Astrocyte (in vitro differentiated cells and primary cell): Measurements from ENCODE around the gene MAVS. TPM values are rescaled to one million over a fixed set of nuclear protein-coding genes. Genes with fewer than 3 reads are reported as not detected.
"Not testable (repeated sequence)": the region's sequence is repeated elsewhere in the genome, so short reads cannot be mapped to it uniquely, and the experiment has no call there.

ENCODE experiments used
- DNase-seq: peaks from one replicate; pipeline ENCODE4 v3.0.0-alpha.2; 2010; ENCODE audit warnings: low read depth
- FAIRE-seq: peaks from 2 replicates; lab custom pipeline; 2011; peaks lifted over from hg19 to GRCh38; lab: Jason Lieb, UNC
- H2AFZ ChIP-seq: 2 replicates; pipeline ENCODE4 v1.6.0; 2012; ENCODE audit warnings: low read depth, low read length, inconsistent platforms
- H3K27ac ChIP-seq: 2 replicates; pipeline ENCODE4 v1.5.1; 2011; ENCODE audit warnings: low read depth, low read length, inconsistent platforms
- H3K27me3 ChIP-seq: 2 replicates; pipeline ENCODE4 v1.6.0; 2011; ENCODE audit warnings: low read length, inconsistent platforms; ENCODE audit not compliant: insufficient read depth
- H3K36me3 ChIP-seq: 2 replicates; pipeline ENCODE4 v1.5.1; 2011; ENCODE audit warnings: low read length, inconsistent platforms; ENCODE audit not compliant: insufficient read depth
- H3K4me1 ChIP-seq: 2 replicates; pipeline ENCODE4 v1.5.1; 2011; ENCODE audit warnings: low read length, inconsistent platforms; ENCODE audit not compliant: insufficient read depth
- H3K4me2 ChIP-seq: 2 replicates; pipeline ENCODE4 v1.6.0; 2012; ENCODE audit warnings: low read length, inconsistent platforms
- H3K4me3 ChIP-seq: 2 replicates; pipeline ENCODE4 v1.5.1; 2011; ENCODE audit warnings: low read depth, mild to moderate bottlenecking, low read length, inconsistent platforms; ENCODE audit not compliant: insufficient read depth
- H3K79me2 ChIP-seq: 2 replicates; pipeline ENCODE4 v1.6.0; 2012; ENCODE audit warnings: mild to moderate bottlenecking, low read length, inconsistent platforms; ENCODE audit not compliant: insufficient read depth
- H3K9ac ChIP-seq: 2 replicates; pipeline ENCODE4 v1.6.0; 2012; ENCODE audit warnings: mild to moderate bottlenecking, low read length, inconsistent platforms
- H3K9me3 ChIP-seq: 2 replicates; pipeline ENCODE4 v1.5.1; 2012; ENCODE audit warnings: low read depth, mild to moderate bottlenecking, low read length, inconsistent platforms; ENCODE audit not compliant: insufficient read depth
- H4K20me1 ChIP-seq: 2 replicates; pipeline ENCODE4 v1.6.0; 2012; ENCODE audit warnings: low read length, inconsistent platforms; ENCODE audit not compliant: insufficient read depth
- H3K27ac Mint-ChIP-seq: one replicate; pipeline ENCODE4 v1.8.0; 2021; ENCODE audit warnings: mild to moderate bottlenecking, mixed read lengths; ENCODE audit not compliant: unreplicated experiment
- H3K27me3 Mint-ChIP-seq: one replicate; pipeline ENCODE4 v1.8.0; 2021; ENCODE audit warnings: low read depth, mixed read lengths; ENCODE audit not compliant: unreplicated experiment
- H3K36me3 Mint-ChIP-seq: one replicate; pipeline ENCODE4 v1.8.0; 2021; ENCODE audit warnings: low read depth, mixed read lengths; ENCODE audit not compliant: unreplicated experiment
- H3K4me1 Mint-ChIP-seq: one replicate; pipeline ENCODE4 v1.8.0; 2021; ENCODE audit warnings: low read depth, mixed read lengths; ENCODE audit not compliant: unreplicated experiment
- H3K4me3 Mint-ChIP-seq: one replicate; pipeline ENCODE4 v1.8.0; 2021; ENCODE audit warnings: mild to moderate bottlenecking, moderate library complexity, mixed read lengths; ENCODE audit not compliant: unreplicated experiment
- H3K9me3 Mint-ChIP-seq: one replicate; pipeline ENCODE4 v1.8.0; 2021; ENCODE audit warnings: mild to moderate bottlenecking, mixed read lengths; ENCODE audit not compliant: unreplicated experiment
- CTCF ChIP-seq: IDR thresholded peaks from 2 replicates; pipeline ENCODE4 v1.5.1; 2011; ENCODE audit warnings: low read depth, mild to moderate bottlenecking, inconsistent platforms, low read length, moderate library complexity; ENCODE audit not compliant: insufficient read depth
- EZH2 ChIP-seq: IDR thresholded peaks from 2 replicates; pipeline ENCODE4 v1.6.1; 2012; ENCODE audit warnings: mild to moderate bottlenecking, low read length, inconsistent platforms; ENCODE audit not compliant: insufficient read depth
- total RNA-seq: library from RNA; stranded (reverse); gene quantifications from 2 replicates; pipeline ENCODE4 v1.2.1, GENCODE V29; 2021

The MAVS gene
- total RNA-seq, 1 donor from 2014 or later, result 42.1 TPM

GRCh38 chr20:3904857-3905256 is 58.2 kb downstream of the MAVS start:
- Mint-ChIP-seq H3K4me3 (no peak overlapping the region), H3K4me1 (peaks cover 28% of the 10 kb centered on the region), H3K36me3 (peaks cover 5% of the 10 kb centered on the region), H3K9me3 (no peaks in the 10 kb centered on the region), H3K27ac (peak overlapping the region; percentile 18), H3K27me3 (no peaks in the 10 kb centered on the region)
- H2AFZ ChIP-seq, result no peak overlapping the region
- FAIRE-seq (no peak), DNase-seq (no peak)
- H3K9me3 ChIP-seq, result no peaks in the 10 kb centered on the region
- no peak overlapping the region for H3K4me2 ChIP-seq
- no peak overlapping the region for H3K9ac ChIP-seq
- TF ChIP-seq CTCF (no peak), EZH2 (no peak)
- peaks cover 10% of the 10 kb centered on the region for H3K36me3 ChIP-seq
- no peak overlapping the region for H3K4me3 ChIP-seq
- H3K27me3 ChIP-seq, result no peaks in the 10 kb centered on the region
- peaks cover 100% of the 10 kb centered on the region for H3K79me2 ChIP-seq
- peaks cover 97% of the 10 kb centered on the region for H4K20me1 ChIP-seq
- no peak overlapping the region for H3K27ac ChIP-seq
- H3K4me1 ChIP-seq, result no peaks in the 10 kb centered on the region

GRCh38 chr20:3906744-3907721 is 60.4 kb downstream of the MAVS start:
- H3K27me3 Mint-ChIP-seq, H3K9me3 Mint-ChIP-seq, H3K4me1 ChIP-seq, H2AFZ ChIP-seq, H3K4me2 ChIP-seq, H3K9me3 ChIP-seq, DNase-seq, H3K4me3 ChIP-seq, H3K9ac ChIP-seq, H3K27me3 ChIP-seq, H3K27ac ChIP-seq, FAIRE-seq: not testable (repeated sequence)
- peaks cover 27% of the 10 kb centered on the region for H3K36me3 ChIP-seq
- H4K20me1 ChIP-seq, result peaks cover 93% of the 10 kb centered on the region
- Mint-ChIP-seq H3K36me3 (peaks cover 16% of the 10 kb centered on the region), H3K4me1 (peaks cover 13% of the 10 kb centered on the region), H3K27ac (peak overlapping the region; percentile 26), H3K4me3 (peak overlapping the region; percentile 20)
- H3K79me2 ChIP-seq, result peaks cover 99% of the 10 kb centered on the region

GRCh38 chr20:3908667-3909066 is 62.0 kb downstream of the MAVS start:
- Mint-ChIP-seq H3K9me3 (no peaks in the 10 kb centered on the region), H3K4me1 (peaks cover 13% of the 10 kb centered on the region), H3K36me3 (peaks cover 19% of the 10 kb centered on the region), H3K27ac (peak overlapping the region; percentile 49), H3K27me3 (no peaks in the 10 kb centered on the region), H3K4me3 (no peak overlapping the region)
- Histone ChIP-seq H2AFZ (no peak overlapping the region), H3K4me2 (no peak overlapping the region), H3K36me3 (peaks cover 31% of the 10 kb centered on the region), H3K9ac (no peak overlapping the region), H3K4me3 (no peak overlapping the region), H3K27me3 (no peaks in the 10 kb centered on the region), H3K4me1 (no peaks in the 10 kb centered on the region), H3K79me2 (peaks cover 98% of the 10 kb centered on the region), H3K27ac (no peak overlapping the region), H3K9me3 (no peaks in the 10 kb centered on the region), H4K20me1 (peaks cover 89% of the 10 kb centered on the region)
- no peak for TF ChIP-seq CTCF
- TF ChIP-seq EZH2, result no peak
- DNase-seq, result no peak
- FAIRE-seq, result no peak
